ENCODE measurements around the gene UBA1.

DNA sequence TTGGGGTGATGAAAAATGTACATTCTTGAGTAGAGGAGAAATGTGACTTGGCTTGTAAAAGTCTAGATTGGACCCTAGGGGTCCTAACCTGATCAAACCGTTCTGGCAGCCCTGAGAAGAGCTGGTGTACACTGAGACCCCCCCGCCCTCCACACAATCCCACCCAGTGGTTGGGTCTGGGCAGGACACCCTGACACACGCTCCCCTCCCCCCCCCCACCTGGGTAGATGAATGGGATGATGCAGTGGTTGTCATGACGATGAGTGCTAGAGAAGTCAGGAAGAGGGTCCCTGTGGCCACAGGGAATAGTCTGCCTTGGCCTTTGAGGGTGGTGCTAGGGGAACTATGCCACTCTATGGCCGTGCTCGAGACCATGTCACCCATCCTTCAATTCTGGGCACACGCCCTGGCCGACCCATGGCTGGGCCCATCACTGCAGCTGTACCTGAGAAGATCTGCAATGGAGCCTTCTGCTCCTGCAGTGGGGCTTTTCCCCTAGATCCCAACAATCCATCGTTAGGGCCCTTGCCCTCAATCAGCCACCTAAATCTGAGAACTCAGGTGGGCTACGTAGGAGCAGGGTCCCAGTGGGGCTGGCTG, 29.2 kb downstream of the UBA1 start:
- TF ChIP-seq ZNF207 (IDR thresholded peaks at IDR 0.05; ENCODE audit: borderline replicate concordance) (no peak), SUZ12 (IDR thresholded peaks at IDR 0.05; ENCODE audit: unreplicated experiment) (no peak), SP1 (IDR thresholded peaks at IDR 0.05; ENCODE audit: low read depth, low read length) (no peak)

All from GM12878 (cell line).